ENCODE data around the gene MXI1.

- TF ChIP-seq CTCF (IDR thresholded peaks at IDR 0.05) (no peak), POLR2A (IDR thresholded peaks at IDR 0.05) (no peak)
Measured at GRCh38 chr10:110296966-110297365, 89.6 kb downstream of the MXI1 start.
